Suppressor macrophage (primary cell): ENCODE measurements around the gene CUL2.
"Not testable (repeated sequence)": the region's sequence is repeated elsewhere in the genome, so short reads cannot be mapped to it uniquely, and the experiment has no call there.

Source experiments
- DNase-seq, 4 experiments: peaks; one replicate each; pipeline ENCODE4 v3.0.0-alpha.2; 2020 to 2022
- total RNA-seq, 17 experiments: gene quantifications; one replicate each; lab custom pipeline; 2026; ENCODE audit warnings: mixed read lengths in 6 of 17, inconsistent platforms in 3 of 17; lab: John Stamatoyannopoulos, UW

Gene CUL2
- 42.1 to 145 (median 99.6) reads per million in 17 experiments for total RNA-seq

GRCh38 chr10:35090162-35090954, at the start of gene CUL2:
CUL2 (minus strand) TSS chr10:35090341; CDS start chr10:35071317, 19,024 bp downstream.
- DNase-seq: peak; percentile 93 to 97 (median 94)

GRCh38 chr10:35136263-35136815, 46.2 kb upstream of the CUL2 start:
- DNase-seq: peak; percentile 58 to 89 (median 65)

- DNase-seq: peak in 2 of 4 experiments; percentile 7 to 28
These were observed 45.7 kb upstream of the CUL2 start for GRCh38 chr10:35135861-35136260.

DNA sequence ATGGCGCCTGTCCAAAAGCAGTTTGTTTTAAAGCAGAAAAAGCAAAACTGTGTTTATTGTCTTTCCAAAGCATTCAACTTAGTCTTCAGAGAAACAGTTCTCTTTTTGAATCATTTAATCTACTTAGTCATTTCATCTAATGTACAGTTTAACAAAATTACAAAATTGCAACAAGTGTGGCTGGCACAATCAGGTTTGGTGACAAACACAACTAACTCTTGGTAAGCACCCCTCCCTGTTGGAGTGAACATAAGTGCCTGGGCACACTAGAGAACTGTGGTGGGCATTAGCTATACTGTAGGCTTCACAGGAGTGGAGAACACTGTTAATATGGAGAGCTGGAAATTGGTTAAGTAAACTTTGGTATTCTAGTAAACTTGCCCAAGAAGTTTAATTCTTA, 43.4 kb upstream of the CUL2 start:
- DNase-seq: no peak

DNA sequence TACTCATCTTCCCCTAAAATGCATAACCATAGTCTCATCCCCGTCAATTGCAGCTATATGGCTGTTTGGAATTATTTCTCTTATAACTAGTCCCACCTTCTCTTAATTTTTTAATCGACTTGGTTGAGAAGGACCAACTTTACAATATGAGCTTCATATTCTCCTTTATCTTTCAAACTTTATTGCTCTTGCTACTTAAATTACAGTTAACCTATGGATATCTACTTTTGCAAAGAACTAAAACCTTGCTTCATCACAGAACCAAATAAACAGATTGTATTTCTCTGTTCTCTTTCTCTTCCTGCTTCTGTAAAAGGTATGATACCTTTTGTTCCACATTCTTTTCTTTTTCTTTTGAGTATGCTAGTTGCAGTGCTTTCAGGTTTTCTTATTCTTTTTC, 42.6 kb upstream of the CUL2 start:
- no peak for DNase-seq

DNA sequence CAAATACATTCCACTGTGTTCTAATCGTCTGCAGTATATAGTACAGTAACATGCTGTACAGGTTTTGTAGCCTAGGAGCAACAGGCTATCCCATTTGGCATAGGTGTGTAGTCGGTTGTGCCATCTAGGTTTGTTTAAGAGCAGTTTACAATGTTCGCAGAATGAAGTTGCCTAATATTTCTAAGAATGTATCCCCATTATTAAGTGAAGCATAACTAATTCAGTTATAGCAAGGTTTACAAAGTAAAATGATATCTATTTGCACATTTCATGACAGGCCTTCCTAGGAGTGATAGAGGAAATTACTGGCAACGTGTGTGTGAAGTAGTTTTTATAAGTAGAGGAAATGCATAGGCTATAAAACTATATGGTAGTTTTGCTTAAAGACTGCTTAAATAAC, 40.5 kb upstream of the CUL2 start:
- DNase-seq: no peak

DNA sequence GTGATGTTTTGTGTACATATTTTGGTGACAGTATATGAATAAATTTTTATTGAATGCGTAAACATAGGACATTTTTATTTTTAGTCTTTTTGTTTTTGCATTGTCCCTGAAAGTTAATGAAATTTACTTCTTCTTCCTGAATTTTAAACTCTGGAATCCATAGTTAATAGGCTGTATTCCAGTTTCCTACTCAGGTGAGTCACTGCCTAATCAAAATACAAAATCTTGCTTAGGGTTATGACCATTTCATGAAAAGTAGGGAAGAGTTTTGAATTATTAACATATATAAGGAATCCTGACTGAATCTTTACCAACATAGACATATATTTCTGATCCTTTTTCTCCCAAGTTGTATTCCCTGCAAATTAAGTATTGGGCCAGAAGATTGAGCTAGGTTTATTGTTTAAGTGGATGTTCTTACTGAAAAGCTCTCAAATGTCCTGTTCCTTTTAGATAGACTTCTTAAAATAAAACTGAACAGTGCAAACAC, 39.1 kb upstream of the CUL2 start:
- no peak for DNase-seq

DNA sequence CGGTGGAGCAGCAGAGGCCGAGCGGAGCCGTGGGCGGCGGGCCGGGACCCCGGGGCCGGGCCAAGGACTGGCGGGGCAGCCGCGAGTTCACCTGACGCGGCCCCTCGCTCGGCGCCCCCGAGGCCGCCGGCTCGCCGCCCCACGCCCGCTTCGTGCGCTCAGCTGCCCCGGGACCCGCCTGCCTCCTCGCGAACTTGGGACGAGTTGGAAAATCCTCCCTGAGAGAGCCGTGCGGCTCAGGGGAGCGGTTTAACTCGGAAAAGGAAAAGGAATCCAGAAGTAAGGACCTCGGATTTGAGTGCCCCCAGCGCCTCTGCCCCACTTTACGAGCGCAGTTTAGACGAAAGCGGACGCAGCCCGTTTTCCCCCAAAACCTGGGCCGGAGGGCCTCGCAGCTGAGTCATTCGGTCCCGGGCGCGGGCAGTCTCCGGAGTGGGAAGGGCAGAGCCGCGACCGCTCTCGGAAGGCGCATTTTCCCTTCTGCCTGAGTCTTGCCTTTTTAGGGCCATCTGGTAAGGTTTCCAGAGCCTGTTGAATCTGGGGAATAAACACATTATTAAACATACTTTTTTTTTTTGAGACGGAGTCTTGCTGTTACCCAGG, 37.2 kb upstream of the CUL2 start:
- peak; percentile 67 to 84 (median 77) for DNase-seq

DNA sequence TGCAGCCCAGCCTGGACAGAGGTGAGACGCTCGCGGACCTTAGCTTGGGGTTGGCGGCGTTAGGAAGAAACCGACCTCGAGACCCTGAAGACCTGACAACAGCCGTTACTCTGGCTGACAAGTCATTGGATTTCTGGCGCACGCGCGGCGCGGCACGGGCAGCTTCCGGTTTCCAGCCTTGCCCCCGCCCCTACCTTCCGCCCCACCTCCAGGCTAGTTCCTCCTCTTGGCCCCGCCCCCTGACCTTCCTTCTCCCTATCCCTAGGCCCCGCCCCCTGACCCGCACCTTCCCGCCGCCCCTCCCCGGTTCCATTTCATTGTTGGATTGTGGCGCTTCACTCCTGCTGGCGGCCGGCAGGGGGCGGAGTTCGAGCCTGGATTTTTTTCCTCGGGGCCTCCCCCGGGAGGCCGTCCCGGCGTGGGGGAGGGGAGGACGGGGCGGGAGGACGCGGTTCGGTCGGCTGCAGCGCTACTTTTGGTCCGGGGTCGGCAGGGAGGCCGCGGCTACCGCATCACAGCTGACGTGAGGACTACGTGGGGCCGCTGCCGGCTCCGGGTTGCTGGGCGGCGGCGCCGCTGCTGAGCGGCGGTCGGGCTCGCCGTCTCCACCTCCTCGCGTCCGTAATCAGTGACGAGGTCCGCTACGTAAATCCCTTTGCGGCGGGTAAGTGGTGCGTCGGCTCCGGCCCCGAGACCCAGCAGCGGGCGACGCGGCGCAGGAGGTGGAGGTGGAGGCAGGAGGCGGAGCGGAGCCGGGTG, 36.6 kb upstream of the CUL2 start, which contains the start of gene CREM:
Gene CREM (plus strand): TSS at position 317 of the 759 bp plus-strand sequence. CDS start 10,990 bp downstream, outside the sequence.
- peak; percentile 98 to 100 (median 98) for DNase-seq

- DNase-seq: no peak
These were observed 36.0 kb upstream of the CUL2 start for GRCh38 chr10:35126062-35126529.

DNA sequence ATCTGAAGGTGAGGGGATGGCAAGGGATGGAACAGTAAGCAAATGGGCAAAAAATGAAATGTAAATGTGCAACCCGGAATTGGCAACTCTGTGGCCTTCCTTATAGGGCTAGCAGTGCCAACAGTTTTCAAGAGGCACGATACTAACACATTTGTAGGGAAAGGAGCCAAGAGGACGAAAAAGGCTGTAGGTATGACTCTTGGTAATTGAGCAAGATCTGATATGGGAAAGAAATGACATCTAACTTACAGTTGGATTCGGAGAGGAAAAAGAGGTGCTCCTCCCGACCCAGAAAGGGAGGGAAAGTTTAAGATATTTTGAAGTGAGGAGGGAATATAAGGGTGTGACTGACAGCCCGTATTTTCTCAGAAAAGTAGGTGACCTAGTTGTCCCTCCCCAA, 34.4 kb upstream of the CUL2 start:
- no peak for DNase-seq

- DNase-seq: no peak
These were observed 29.2 kb upstream of the CUL2 start for GRCh38 chr10:35119378-35119777.

DNA sequence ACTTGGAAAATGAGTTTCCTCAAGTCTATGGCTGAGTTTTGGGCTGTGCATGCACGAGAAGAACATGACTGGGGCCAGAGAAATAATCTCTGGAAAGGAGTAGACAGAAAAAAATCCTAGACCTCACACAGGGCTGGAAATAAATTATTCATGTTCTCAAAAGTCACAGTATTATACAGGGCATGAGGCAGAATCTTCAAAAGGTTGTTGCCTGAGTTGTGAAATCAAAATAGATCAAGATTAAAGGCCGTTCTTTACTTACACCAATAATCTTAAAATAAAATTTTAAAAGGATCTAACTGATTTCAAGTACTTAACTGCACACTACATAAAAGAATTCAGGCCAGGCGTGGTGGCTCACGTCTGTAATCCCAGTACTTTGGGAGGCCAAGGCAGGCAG, 22.4 kb upstream of the CUL2 start:
- no peak for DNase-seq

DNA sequence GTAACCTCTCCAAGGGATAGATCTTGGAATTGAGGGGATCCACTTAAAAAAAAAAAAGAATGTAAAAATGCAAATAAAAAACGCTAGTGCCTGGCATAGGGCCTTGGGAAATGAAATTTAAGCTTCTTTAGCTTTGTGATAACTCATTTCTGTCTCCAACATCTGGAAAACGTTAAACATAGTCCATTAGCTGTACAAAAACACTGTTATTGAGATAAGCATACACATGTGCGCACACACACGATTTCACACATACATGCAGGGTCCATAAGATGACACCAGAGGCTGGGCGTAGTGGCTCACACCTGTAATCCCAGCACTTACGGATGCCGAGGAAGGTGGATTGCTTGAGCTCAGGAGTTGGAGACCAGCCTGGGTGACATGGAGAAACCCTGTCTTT, 13.7 kb upstream of the CUL2 start:
- no peak for DNase-seq

- DNase-seq: no peak
These were observed 7.4 kb upstream of the CUL2 start for GRCh38 chr10:35097510-35097909.

- DNase-seq: no peak
These were observed 6.2 kb upstream of the CUL2 start for GRCh38 chr10:35096312-35096711.

GRCh38 chr10:35092851-35093250, 2.7 kb upstream of the CUL2 start:
- DNase-seq: peak; percentile 70 to 86 (median 85)

DNA sequence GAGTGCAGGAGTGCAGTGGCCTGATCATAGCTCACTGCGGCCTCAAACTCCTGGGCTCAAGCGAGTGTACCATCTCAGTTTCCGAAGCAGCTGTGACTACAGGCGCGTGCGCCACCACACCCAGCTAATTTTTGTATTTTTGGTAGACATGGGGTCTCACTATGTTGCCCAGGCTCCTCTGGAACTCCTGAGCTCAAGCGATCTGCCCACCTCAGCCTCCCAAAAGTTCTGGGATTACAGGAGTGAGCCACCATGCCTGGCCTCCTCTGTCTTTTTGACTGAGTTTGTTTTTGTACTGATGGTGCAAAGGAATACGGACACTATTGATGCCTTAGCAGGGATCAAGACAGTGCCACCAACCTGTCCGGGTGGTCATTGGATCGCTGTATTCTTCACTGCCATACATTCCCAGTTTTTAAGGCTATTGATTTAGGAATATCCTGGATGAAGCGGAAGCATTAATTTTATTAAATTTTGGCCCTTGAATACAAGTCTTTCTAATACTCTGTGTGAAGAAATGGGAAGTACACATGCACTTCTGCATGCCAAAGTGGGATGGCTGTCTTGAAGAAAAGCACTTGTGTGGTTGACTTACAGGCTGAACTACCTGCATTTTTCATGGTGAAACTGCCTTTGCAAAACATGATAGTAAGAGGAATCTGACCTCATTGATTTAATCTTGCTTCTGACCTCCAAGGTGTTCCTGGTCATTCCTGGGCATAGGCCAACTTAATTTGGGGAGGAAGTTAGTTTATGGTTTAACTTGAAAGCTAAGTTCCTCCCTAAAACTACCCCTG, 2.1 kb upstream of the CUL2 start:
- peak; percentile 29 to 59 (median 52) for DNase-seq

DNA sequence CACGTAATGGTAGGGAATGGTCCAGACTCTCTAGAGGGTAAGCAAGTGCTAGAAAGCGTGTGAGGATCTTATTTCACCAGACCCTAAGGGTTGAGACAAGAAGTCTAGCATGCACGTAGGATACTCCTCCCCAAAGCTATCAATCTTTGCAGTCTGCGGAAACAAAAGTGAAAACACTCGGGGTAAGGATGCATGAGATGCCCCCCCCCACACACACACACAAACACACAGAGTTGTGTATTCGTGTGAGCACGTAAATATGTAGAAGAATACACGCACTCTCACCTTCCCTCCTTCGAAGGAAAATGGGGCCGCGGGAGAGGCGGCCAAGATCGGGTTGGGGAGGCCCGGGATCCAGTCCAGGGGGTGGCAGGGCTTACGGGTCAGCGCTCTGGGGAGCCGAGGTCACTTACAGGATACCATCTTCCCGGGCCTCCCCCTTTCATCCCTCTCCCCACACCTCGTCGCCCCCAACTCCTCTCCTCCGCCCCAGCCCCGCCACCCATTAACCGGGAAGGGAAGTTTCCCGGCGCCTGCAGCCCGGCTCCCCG, 455 bp downstream of the CUL2 start:
- peak in 3 of 4 experiments; percentile 3 to 24 (median 16) for DNase-seq

- DNase-seq: no peak
These were observed 6.9 kb downstream of the CUL2 start for GRCh38 chr10:35083242-35083641.

- DNase-seq: not testable (repeated sequence)
These were observed 9.9 kb downstream of the CUL2 start for GRCh38 chr10:35080261-35080660.
